Left renal cortex interstitium (tissue), 4 donors: Measurements from ENCODE around the gene KRTAP25-1. TPM values are rescaled to one million over a fixed set of nuclear protein-coding genes. Genes with fewer than 3 reads are reported as not detected.

Source experiments
- DNase-seq, 4 donors: peaks; one replicate each; pipeline ENCODE4 v3.0.0-alpha.2; 2013; ENCODE audit warnings: low read depth in 4 of 4, low spot score in 2 of 4, missing footprints in 1 of 4
- polyA plus RNA-seq, 4 donors: library from polyadenylated mRNA; unstranded; fragments of 120-200 nt; gene quantifications; one replicate each; pipeline ENCODE4 v1.2.1, GENCODE V29; 2013; ENCODE audit not compliant: insufficient read length in 4 of 4

The KRTAP25-1 gene
- polyA plus RNA-seq, 4 donors = not detected

GRCh38 chr21:30251781-30252180, 37.5 kb downstream of the KRTAP25-1 start:
- DNase-seq = no peak

- DNase-seq = no peak
Observed at GRCh38 chr21:30249936-30250335, 39.4 kb downstream of the KRTAP25-1 start.

- no peak for DNase-seq
Observed at GRCh38 chr21:30248844-30249243, 40.5 kb downstream of the KRTAP25-1 start.

- no peak for DNase-seq
Observed at GRCh38 chr21:30245061-30245460, 44.3 kb downstream of the KRTAP25-1 start.

GRCh38 chr21:30243691-30244090, 45.6 kb downstream of the KRTAP25-1 start:
- DNase-seq = no peak

- DNase-seq = no peak
Observed at GRCh38 chr21:30240661-30241060, 48.7 kb downstream of the KRTAP25-1 start.

Other genes starting within 250 kb of the KRTAP25-1 start
- not detected for gene CLDN17, start 122.7 kb downstream of the KRTAP25-1 start, polyA plus RNA-seq
- gene CLDN8, start 73.4 kb downstream of the KRTAP25-1 start, polyA plus RNA-seq = 100 to 1,000 TPM in 1 of 4 donors, 10 to 100 TPM in 3; 42.1 to 110 (median 60.0) TPM
- gene KRTAP24-1, start 6.6 kb downstream of the KRTAP25-1 start, polyA plus RNA-seq = not detected
- not detected for gene KRTAP26-1, start 30.8 kb upstream of the KRTAP25-1 start, polyA plus RNA-seq
- gene KRTAP27-1, start 48.2 kb upstream of the KRTAP25-1 start, polyA plus RNA-seq = not detected
- gene KRTAP23-1, start 59.1 kb upstream of the KRTAP25-1 start, polyA plus RNA-seq = not detected
- not detected for gene KRTAP13-2, start 82.8 kb upstream of the KRTAP25-1 start, polyA plus RNA-seq
- not detected for gene KRTAP13-1, start 106.5 kb upstream of the KRTAP25-1 start, polyA plus RNA-seq
- gene KRTAP13-3, start 136.4 kb upstream of the KRTAP25-1 start, polyA plus RNA-seq = not detected
- not detected for gene KRTAP13-4, start 140.7 kb upstream of the KRTAP25-1 start, polyA plus RNA-seq
- gene KRTAP15-1, start 150.8 kb upstream of the KRTAP25-1 start, polyA plus RNA-seq = not detected
- gene KRTAP19-1, start 190.9 kb upstream of the KRTAP25-1 start, polyA plus RNA-seq = not detected
- gene KRTAP19-2, start 197.9 kb upstream of the KRTAP25-1 start, polyA plus RNA-seq = not detected
- not detected for gene KRTAP19-3, start 202.5 kb upstream of the KRTAP25-1 start, polyA plus RNA-seq
- gene KRTAP19-4, start 207.7 kb upstream of the KRTAP25-1 start, polyA plus RNA-seq = not detected
- not detected for gene KRTAP19-5, start 212.6 kb upstream of the KRTAP25-1 start, polyA plus RNA-seq